GM23338 (cell line): ENCODE measurements around the gene UGT1A7. TPM values are rescaled to one million over a fixed set of nuclear protein-coding genes. Genes with fewer than 3 reads are reported as not detected.

ENCODE experiments used
- ATAC-seq: fragments of 200-7000 bp; cut with Tn5 transposase; 3 replicates; pipeline ENCODE4 v1.9.1; 2020
- DNase-seq: peaks from one replicate; pipeline ENCODE4 v3.0.0-alpha.2; 2015; ENCODE audit warnings: low spot score
- H2AFZ ChIP-seq: fragments of 200-600 bp; sonication (generic); 2 replicates; pipeline ENCODE4 v1.8.0; 2016; ENCODE audit warnings: antibody characterized with exemption, mild to moderate bottlenecking, moderate library complexity
- H3F3A ChIP-seq: fragments of 200-600 bp; sonication (generic); replicated peaks from 2 replicates; pipeline ENCODE4 v1.8.0; 2017; ENCODE audit warnings: antibody characterized with exemption, mixed run types, low read depth
- H3K27ac ChIP-seq: fragments of 200-600 bp; sonication (generic); 2 replicates; pipeline ENCODE4 v1.6.1; 2016; ENCODE audit warnings: low read depth
- H3K27me3 ChIP-seq: fragments of 200-600 bp; sonication (generic); 2 replicates; pipeline ENCODE4 v1.8.0; 2016; ENCODE audit warnings: mild to moderate bottlenecking, mixed run types, moderate library complexity; ENCODE audit not compliant: insufficient read depth
- H3K36me3 ChIP-seq: fragments of 200-600 bp; sonication (generic); 2 replicates; pipeline ENCODE4 v1.8.0; 2016; ENCODE audit warnings: mild to moderate bottlenecking; ENCODE audit not compliant: insufficient read depth
- H3K4me1 ChIP-seq: fragments of 200-600 bp; sonication (generic); 2 replicates; pipeline ENCODE4 v1.8.0; 2016; ENCODE audit warnings: mild to moderate bottlenecking, moderate library complexity; ENCODE audit not compliant: insufficient read depth
- H3K4me2 ChIP-seq: fragments of 200-600 bp; sonication (generic); 2 replicates; pipeline ENCODE4 v1.7.1; 2017; ENCODE audit warnings: mixed run types
- H3K4me3 ChIP-seq: fragments of 200-600 bp; sonication (generic); 2 replicates; pipeline ENCODE4 v1.6.1; 2016; ENCODE audit warnings: mixed run types
- H3K79me2 ChIP-seq: fragments of 200-600 bp; sonication (generic); replicated peaks from 2 replicates; pipeline ENCODE4 v1.8.0; 2017; ENCODE audit warnings: mild to moderate bottlenecking; ENCODE audit not compliant: insufficient read depth
- H3K9me2 ChIP-seq: fragments of 200-600 bp; sonication (generic); 2 replicates; pipeline ENCODE4 v1.8.0; 2017; ENCODE audit not compliant: insufficient read depth
- H4K20me1 ChIP-seq: fragments of 200-600 bp; sonication (generic); replicated peaks from 2 replicates; pipeline ENCODE4 v1.8.0; 2017; ENCODE audit warnings: mild to moderate bottlenecking; ENCODE audit not compliant: insufficient read depth
- H3K27ac Mint-ChIP-seq: 2 replicates; pipeline ENCODE4 v1.8.0; 2020; ENCODE audit warnings: inconsistent platforms, mild to moderate bottlenecking, moderate library complexity, mixed read lengths
- H3K27me3 Mint-ChIP-seq: 3 replicates; pipeline ENCODE4 v1.8.0; 2022; ENCODE audit warnings: low read depth, mild to moderate bottlenecking, moderate library complexity, mixed read lengths, inconsistent platforms; ENCODE audit not compliant: insufficient read depth, poor library complexity
- H3K36me3 Mint-ChIP-seq: 3 replicates; pipeline ENCODE4 v1.8.0; 2021; ENCODE audit warnings: low read depth, mild to moderate bottlenecking, inconsistent platforms, moderate library complexity, mixed read lengths
- H3K4me1 Mint-ChIP-seq: 3 replicates; pipeline ENCODE4 v1.8.0; 2020; ENCODE audit warnings: mild to moderate bottlenecking, inconsistent platforms, mixed read lengths
- H3K4me3 Mint-ChIP-seq: 3 replicates; pipeline ENCODE4 v1.8.0; 2021; ENCODE audit warnings: moderate library complexity, mild to moderate bottlenecking, inconsistent platforms, mixed read lengths
- H3K9me3 Mint-ChIP-seq: 3 replicates; pipeline ENCODE4 v1.8.0; 2020; ENCODE audit warnings: moderate library complexity, mild to moderate bottlenecking, inconsistent platforms, mixed read lengths
- CREB1 ChIP-seq: fragments of 250-450 bp; sonication (Bioruptor Pico); IDR thresholded peaks from 2 replicates; pipeline ENCODE4 v1.5.0; 2020; ENCODE audit warnings: low read depth, mild to moderate bottlenecking, moderate library complexity
- EZH2 ChIP-seq: fragments of 200-600 bp; sonication (generic); IDR thresholded peaks from one replicate; pipeline ENCODE4 v1.8.0; 2017; ENCODE audit warnings: antibody characterized with exemption, mild to moderate bottlenecking, low read depth; ENCODE audit not compliant: unreplicated experiment
- EZH2phosphoT487 ChIP-seq: fragments of 200-600 bp; sonication (generic); IDR thresholded peaks from one replicate; pipeline ENCODE4 v1.8.1; 2018; ENCODE audit warnings: antibody characterized with exemption; ENCODE audit not compliant: unreplicated experiment
- JUNB ChIP-seq: IDR thresholded peaks from one replicate; pipeline ENCODE4 v1.6.1; 2016; ENCODE audit warnings: antibody characterized with exemption; ENCODE audit not compliant: unreplicated experiment
- NANOG ChIP-seq: IDR thresholded peaks from 2 replicates; pipeline ENCODE4 v1.6.1; 2016; ENCODE audit warnings: antibody characterized with exemption, borderline replicate concordance
- POLR2AphosphoS5 ChIP-seq: IDR thresholded peaks from 2 replicates; pipeline ENCODE4 v1.6.1; 2016; ENCODE audit warnings: antibody characterized with exemption, low read depth
- REST ChIP-seq: IDR thresholded peaks from one replicate; pipeline ENCODE4 v1.6.1; 2018; ENCODE audit warnings: antibody characterized with exemption; ENCODE audit not compliant: unreplicated experiment
- STAT1 ChIP-seq: IDR thresholded peaks from one replicate; pipeline ENCODE4 v1.6.1; 2016; ENCODE audit warnings: antibody characterized with exemption; ENCODE audit not compliant: unreplicated experiment
- ZNF114 ChIP-seq: fragments of 250-450 bp; sonication (Bioruptor Pico); IDR thresholded peaks from 2 replicates; pipeline ENCODE4 v1.5.0; 2020; ENCODE audit warnings: mild to moderate bottlenecking, moderate library complexity
- ZNF331 ChIP-seq: fragments of 250-450 bp; sonication (Bioruptor Pico); IDR thresholded peaks from 2 replicates; pipeline ENCODE4 v1.5.0; 2020; ENCODE audit warnings: low read depth, mild to moderate bottlenecking, moderate library complexity
- ZNF462 ChIP-seq: fragments of 250-450 bp; sonication (Bioruptor Pico); IDR thresholded peaks from 2 replicates; pipeline ENCODE4 v1.5.0; 2020; ENCODE audit warnings: mild to moderate bottlenecking, moderate library complexity
- polyA plus RNA-seq: library from polyadenylated mRNA; unstranded; fragments of >200 nt; fragmentation: Nextera tagmentation; extraction: Ambion mirVana; gene quantifications from 2 replicates; pipeline ENCODE4 v1.2.1, GENCODE V29; 2016
- total RNA-seq: library from RNA; depleted of rRNA; stranded (reverse); fragments of >200 nt; shearing (Covaris generic); gene quantifications from 2 replicates; pipeline ENCODE4 v1.2.3, GENCODE V29; 2014
- TF ChIP-seq, protein P1 (sequence below): IDR thresholded peaks from 2 replicates; pipeline ENCODE4 v1.6.1; 2016; ENCODE audit warnings: antibody characterized with exemption

The UGT1A7 gene
- total and polyA plus RNA-seq, 2 experiments from 2014 or later: not detected

DNA sequence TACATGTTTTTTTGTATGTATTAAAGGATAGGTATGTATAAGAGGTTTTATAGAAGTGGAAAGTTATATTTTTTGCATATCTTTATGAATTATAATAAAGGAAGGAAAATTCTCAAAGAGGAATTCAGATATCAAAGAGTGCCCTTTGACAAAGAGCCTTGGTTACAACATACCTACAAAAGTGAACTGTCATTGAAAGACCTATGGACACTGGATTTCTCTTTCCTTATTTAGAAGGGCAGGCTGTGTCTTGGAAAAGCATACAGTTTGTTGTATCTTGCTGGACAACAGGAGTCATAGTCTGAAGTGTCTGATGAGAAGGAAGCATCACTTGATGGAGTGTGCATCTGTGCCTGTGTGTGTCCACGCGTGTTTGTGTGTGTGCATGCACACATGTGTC lies 30.3 kb upstream of the UGT1A7 start:
- no peaks in the 10 kb centered on the region for H4K20me1 ChIP-seq
- no peak for TF ChIP-seq EZH2phosphoT487

GRCh38 chr2:233654501-233654900 lies 27.2 kb upstream of the UGT1A7 start:
- Histone ChIP-seq H3K9me2 (no peaks in the 10 kb centered on the region), H3K4me3 (no peak overlapping the region), H3K4me1 (no peaks in the 10 kb centered on the region), H3K36me3 (no peaks in the 10 kb centered on the region), H3K79me2 (no peaks in the 10 kb centered on the region), H3K27ac (no peak overlapping the region), H4K20me1 (no peaks in the 10 kb centered on the region), H3F3A (no peaks in the 10 kb centered on the region), H3K4me2 (no peak overlapping the region), H2AFZ (no peak overlapping the region), H3K27me3 (no peaks in the 10 kb centered on the region)
- H3K4me3 Mint-ChIP-seq: no peak overlapping the region
- no peaks in the 10 kb centered on the region for H3K36me3 Mint-ChIP-seq
- H3K27ac Mint-ChIP-seq: no peak overlapping the region
- no peaks in the 10 kb centered on the region for H3K4me1 Mint-ChIP-seq
- DNase-seq (peak; percentile 2), ATAC-seq (no peak)
- H3K27me3 Mint-ChIP-seq: no peaks in the 10 kb centered on the region
- no peaks in the 10 kb centered on the region for H3K9me3 Mint-ChIP-seq
- TF ChIP-seq REST (no peak), STAT1 (no peak), EZH2 (no peak), CREB1 (no peak), POLR2AphosphoS5 (no peak), JUNB (no peak), ZNF331 (no peak), ZNF114 (CRISPR knock-in tag) (no peak), ZNF462 (no peak), NANOG (no peak), EZH2phosphoT487 (no peak)
- TF ChIP-seq, protein P1, sequence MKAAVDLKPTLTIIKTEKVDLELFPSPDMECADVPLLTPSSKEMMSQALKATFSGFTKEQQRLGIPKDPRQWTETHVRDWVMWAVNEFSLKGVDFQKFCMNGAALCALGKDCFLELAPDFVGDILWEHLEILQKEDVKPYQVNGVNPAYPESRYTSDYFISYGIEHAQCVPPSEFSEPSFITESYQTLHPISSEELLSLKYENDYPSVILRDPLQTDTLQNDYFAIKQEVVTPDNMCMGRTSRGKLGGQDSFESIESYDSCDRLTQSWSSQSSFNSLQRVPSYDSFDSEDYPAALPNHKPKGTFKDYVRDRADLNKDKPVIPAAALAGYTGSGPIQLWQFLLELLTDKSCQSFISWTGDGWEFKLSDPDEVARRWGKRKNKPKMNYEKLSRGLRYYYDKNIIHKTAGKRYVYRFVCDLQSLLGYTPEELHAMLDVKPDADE: no peak

More for the DNA sequence above, 30.3 kb upstream of the UGT1A7 start:
- Histone ChIP-seq H3K27me3 (no peaks in the 10 kb centered on the region), H3K79me2 (no peaks in the 10 kb centered on the region), H3F3A (no peaks in the 10 kb centered on the region), H3K4me2 (no peak overlapping the region), H3K36me3 (no peaks in the 10 kb centered on the region), H2AFZ (no peak overlapping the region), H3K4me1 (no peaks in the 10 kb centered on the region), H3K4me3 (no peak overlapping the region), H3K9me2 (no peaks in the 10 kb centered on the region), H3K27ac (no peak overlapping the region)
- ATAC-seq (no peak), DNase-seq (no peak)
- Mint-ChIP-seq H3K4me1 (no peaks in the 10 kb centered on the region), H3K27me3 (no peaks in the 10 kb centered on the region), H3K9me3 (peaks cover 21% of the 10 kb centered on the region), H3K4me3 (no peak overlapping the region), H3K36me3 (peaks cover 13% of the 10 kb centered on the region; the same call in 2 of the 3 replicates), H3K27ac (no peak overlapping the region)
